ENCODE data around the gene DDO. TPM values are rescaled to one million over a fixed set of nuclear protein-coding genes. Genes with fewer than 3 reads are reported as not detected.

The DDO gene
- total RNA-seq, 4 donors from 2014 or later: 0.59 to 2.1 (median 1.4) TPM

GRCh38 chr6:110440026-110440425, 24.7 kb upstream of the DDO start:
- Histone ChIP-seq H3K4me3 (no peak overlapping the region), H3K27ac (no peak overlapping the region), H3K36me3 (no peaks in the 10 kb centered on the region), H3K4me1 (no peaks in the 10 kb centered on the region), H3K9me3 (no peaks in the 10 kb centered on the region), H3K27me3 (no peaks in the 10 kb centered on the region)
- no peak for DNase-seq (ENCODE audit: low spot score in 2 of 2)
- TF ChIP-seq CTCF (IDR thresholded peaks at IDR 0.05) (no peak), POLR2A (IDR thresholded peaks at IDR 0.05) (no peak), EP300 (IDR thresholded peaks at IDR 0.05) (no peak)
- WGBS, 2 donors: 86 to 95% methylated on average over 4 of the region's 4 CpGs

GRCh38 chr6:110439356-110439755, 24.0 kb upstream of the DDO start:
- 35 to 43% methylated on average over 5 of the region's 5 CpGs for WGBS, 2 donors
- H3K36me3 ChIP-seq: no peaks in the 10 kb centered on the region
- no peak for DNase-seq (ENCODE audit: low spot score in 2 of 2)
- H3K9me3 ChIP-seq: no peaks in the 10 kb centered on the region
- no peak overlapping the region for H3K27ac ChIP-seq
- H3K4me3 ChIP-seq: no peak overlapping the region
- H3K27me3 ChIP-seq: no peaks in the 10 kb centered on the region
- TF ChIP-seq CTCF (IDR thresholded peaks at IDR 0.05): no peak
- no peak for TF ChIP-seq EP300 (IDR thresholded peaks at IDR 0.05)
- no peak for TF ChIP-seq POLR2A (IDR thresholded peaks at IDR 0.05)
- H3K4me1 ChIP-seq: no peaks in the 10 kb centered on the region

GRCh38 chr6:110434961-110435602, 19.7 kb upstream of the DDO start:
- 86 to 95% methylated on average over 7 of the region's 7 CpGs for WGBS, 2 donors
- TF ChIP-seq POLR2A (IDR thresholded peaks at IDR 0.05): no peak
- no peak overlapping the region for H3K27ac ChIP-seq
- no peak overlapping the region for H3K4me3 ChIP-seq
- H3K27me3 ChIP-seq: no peaks in the 10 kb centered on the region
- no peaks in the 10 kb centered on the region for H3K9me3 ChIP-seq
- no peaks in the 10 kb centered on the region for H3K4me1 ChIP-seq
- DNase-seq (ENCODE audit: low spot score in 2 of 2): no peak
- no peaks in the 10 kb centered on the region for H3K36me3 ChIP-seq

GRCh38 chr6:110432285-110432900, 17.0 kb upstream of the DDO start:
- Histone ChIP-seq H3K4me1 (no peaks in the 10 kb centered on the region), H3K9me3 (no peaks in the 10 kb centered on the region), H3K27ac (no peak overlapping the region), H3K27me3 (peaks cover 0 to 5% of the 10 kb centered on the region in 2 donors), H3K36me3 (no peaks in the 10 kb centered on the region), H3K4me3 (no peak overlapping the region)
- TF ChIP-seq POLR2A (IDR thresholded peaks at IDR 0.05) (no peak), CTCF (IDR thresholded peaks at IDR 0.05) (no peak), EP300 (IDR thresholded peaks at IDR 0.05) (no peak)
- WGBS, 2 donors: 82 to 84% methylated on average over 3 of the region's 3 CpGs
- DNase-seq (ENCODE audit: low spot score in 2 of 2): no peak

GRCh38 chr6:110430741-110431140, 15.4 kb upstream of the DDO start:
- H3K9me3 ChIP-seq: no peaks in the 10 kb centered on the region
- no peaks in the 10 kb centered on the region for H3K4me1 ChIP-seq
- no peak for TF ChIP-seq POLR2A (IDR thresholded peaks at IDR 0.05)
- no peak for TF ChIP-seq CTCF (IDR thresholded peaks at IDR 0.05)
- no peak for TF ChIP-seq EP300 (IDR thresholded peaks at IDR 0.05)
- no peak overlapping the region for H3K4me3 ChIP-seq
- H3K36me3 ChIP-seq: no peaks in the 10 kb centered on the region
- no peak overlapping the region for H3K27ac ChIP-seq
- whole genome bisulfite sequencing, 2 donors: 79 to 91% methylated on average over 4 of the region's 4 CpGs
- peaks cover 0 to 5% of the 10 kb centered on the region in 2 donors for H3K27me3 ChIP-seq
- DNase-seq (ENCODE audit: low spot score in 2 of 2): no peak

All from tibial nerve (tissue), 4 donors.